ENCODE data around the gene ADARB2. TPM values are rescaled to one million over a fixed set of nuclear protein-coding genes. Genes with fewer than 3 reads are reported as not detected.

Gene ADARB2
- polyA plus RNA-seq, 3 donors, result not detected

- intact Hi-C loops (cut with micrococcal nuclease), result no loop called here
- no peak overlapping the region for H3K4me3 Mint-ChIP-seq
- no peak overlapping the region for H3K9ac ChIP-seq (ENCODE audit: insufficient read depth, low read length, poor library complexity, severe bottlenecking)
- no peak for TF ChIP-seq CTCF (IDR thresholded peaks at IDR 0.05)
- no peak for DNase-seq
- peaks cover 0 to 11% (median 7%) of the 10 kb centered on the region in 7 donors for H3K9me3 Mint-ChIP-seq
- H3K27me3 ChIP-seq (ENCODE audit: control insufficient read depth in 2 of 2, insufficient read depth in 2 of 2, low read length in 2 of 2), result no peaks in the 10 kb centered on the region
- no peak overlapping the region for H3K27ac Mint-ChIP-seq
- H3K4me1 ChIP-seq (ENCODE audit: control insufficient read depth in 1 of 2, insufficient read depth in 2 of 2, low read length in 2 of 2), result no peaks in the 10 kb centered on the region
- H3K27ac ChIP-seq (ENCODE audit: low read depth in 1 of 2, low read length in 2 of 2), result no peak overlapping the region
- no peaks in the 10 kb centered on the region for H3K4me1 Mint-ChIP-seq
- H4K20me1 ChIP-seq (ENCODE audit: insufficient read depth, low read length), result no peaks in the 10 kb centered on the region
- no peaks in the 10 kb centered on the region for H3K36me3 Mint-ChIP-seq
- no peaks in the 10 kb centered on the region for H3K36me3 ChIP-seq (replicated peaks in 1 of 2; ENCODE audit: control insufficient read depth in 1 of 2, insufficient read depth in 2 of 2, low read length in 2 of 2)
- H3K4me2 ChIP-seq (replicated peaks; ENCODE audit: extremely low read depth, low read length, poor library complexity, severe bottlenecking), result no peak overlapping the region
- H3K9me3 ChIP-seq (replicated peaks in 1 of 2; ENCODE audit: control insufficient read depth in 1 of 2, insufficient read depth in 1 of 2, low read length in 2 of 2), result peaks cover 0 to 4% of the 10 kb centered on the region in 2 donors
- H3K4me3 ChIP-seq (replicated peaks in 1 of 3; ENCODE audit: low read depth in 2 of 3, low read length in 3 of 3), result no peak overlapping the region
- H3K79me2 ChIP-seq (ENCODE audit: insufficient read depth, low read length), result no peaks in the 10 kb centered on the region
- H2AFZ ChIP-seq (ENCODE audit: insufficient read depth, low read depth, low read length, poor library complexity, severe bottlenecking), result no peak overlapping the region
- WGBS (ENCODE audit: insufficient coverage), result no CpG with 5 or more reads among the region's 9 CpGs
- peaks cover 0 to 11% (median 0%) of the 10 kb centered on the region in 3 donors for H3K27me3 Mint-ChIP-seq (ENCODE audit: low read depth in 3 of 3)
Observed at GRCh38 chr10:1687623-1688150, 49.6 kb downstream of the ADARB2 start.

GRCh38 chr10:1687190-1687589, 50.1 kb downstream of the ADARB2 start:
- Histone ChIP-seq H3K27ac (ENCODE audit: low read depth in 1 of 2, low read length in 2 of 2) (no peak overlapping the region), H3K79me2 (ENCODE audit: insufficient read depth, low read length) (no peaks in the 10 kb centered on the region), H3K4me2 (replicated peaks; ENCODE audit: extremely low read depth, low read length, poor library complexity, severe bottlenecking) (no peak overlapping the region), H4K20me1 (ENCODE audit: insufficient read depth, low read length) (no peaks in the 10 kb centered on the region), H3K9ac (ENCODE audit: insufficient read depth, low read length, poor library complexity, severe bottlenecking) (no peak overlapping the region), H2AFZ (ENCODE audit: insufficient read depth, low read depth, low read length, poor library complexity, severe bottlenecking) (no peak overlapping the region), H3K4me1 (ENCODE audit: control insufficient read depth in 1 of 2, insufficient read depth in 2 of 2, low read length in 2 of 2) (no peaks in the 10 kb centered on the region), H3K27me3 (ENCODE audit: control insufficient read depth in 2 of 2, insufficient read depth in 2 of 2, low read length in 2 of 2) (no peaks in the 10 kb centered on the region), H3K9me3 (replicated peaks in 1 of 2; ENCODE audit: control insufficient read depth in 1 of 2, insufficient read depth in 1 of 2, low read length in 2 of 2) (peaks cover 0 to 4% of the 10 kb centered on the region in 2 donors), H3K36me3 (replicated peaks in 1 of 2; ENCODE audit: control insufficient read depth in 1 of 2, insufficient read depth in 2 of 2, low read length in 2 of 2) (no peaks in the 10 kb centered on the region), H3K4me3 (replicated peaks in 1 of 3; ENCODE audit: low read depth in 2 of 3, low read length in 3 of 3) (no peak overlapping the region)
- Mint-ChIP-seq H3K27me3 (ENCODE audit: low read depth in 3 of 3) (peaks cover 0 to 11% (median 0%) of the 10 kb centered on the region in 3 donors), H3K27ac (no peak overlapping the region), H3K36me3 (no peaks in the 10 kb centered on the region), H3K4me3 (no peak overlapping the region), H3K9me3 (peaks cover 0 to 11% (median 7%) of the 10 kb centered on the region in 7 donors), H3K4me1 (no peaks in the 10 kb centered on the region)
- WGBS (ENCODE audit: insufficient coverage), result 100% methylated on average over 1 of the region's 5 CpGs
- no peak for DNase-seq
- intact Hi-C loops (cut with micrococcal nuclease), result no loop called here
- TF ChIP-seq CTCF (IDR thresholded peaks at IDR 0.05), result no peak
